ENCODE results near the gene CGNL1. TPM values are rescaled to one million over a fixed set of nuclear protein-coding genes. Genes with fewer than 3 reads are reported as not detected.

Gene CGNL1
- total RNA-seq, 1 experiment from 2014 or later = 10.6 TPM

DNA sequence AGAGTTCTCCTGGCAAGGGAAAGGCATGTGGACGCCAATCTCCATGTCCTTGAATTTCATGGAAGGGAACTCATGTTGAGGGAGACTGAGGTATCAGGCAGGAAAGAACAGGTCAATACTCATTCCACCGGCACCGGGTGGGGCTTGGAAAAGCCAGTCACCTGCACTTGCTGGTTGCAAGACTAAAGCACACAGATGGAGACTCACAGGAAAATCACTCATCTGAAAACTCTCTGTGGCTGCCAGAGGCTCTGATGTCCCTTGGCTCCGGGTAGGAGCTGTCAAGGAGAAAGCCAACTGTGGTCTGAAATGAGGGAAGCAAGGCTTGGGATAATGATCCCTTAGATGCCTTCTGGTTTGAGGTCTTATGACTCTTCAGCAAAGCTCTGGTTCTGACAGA lies 8.7 kb upstream of the CGNL1 start:
- Histone ChIP-seq H3K36me3 (replicated peaks; ENCODE audit: control insufficient read depth, insufficient read depth, low read length) (no peaks in the 10 kb centered on the region), H3K27me3 (ENCODE audit: control insufficient read depth, insufficient read depth, low read length) (no peaks in the 10 kb centered on the region), H3K4me3 (ENCODE audit: insufficient read depth, low read depth, low read length) (no peak overlapping the region)
- no peak for DNase-seq

DNA sequence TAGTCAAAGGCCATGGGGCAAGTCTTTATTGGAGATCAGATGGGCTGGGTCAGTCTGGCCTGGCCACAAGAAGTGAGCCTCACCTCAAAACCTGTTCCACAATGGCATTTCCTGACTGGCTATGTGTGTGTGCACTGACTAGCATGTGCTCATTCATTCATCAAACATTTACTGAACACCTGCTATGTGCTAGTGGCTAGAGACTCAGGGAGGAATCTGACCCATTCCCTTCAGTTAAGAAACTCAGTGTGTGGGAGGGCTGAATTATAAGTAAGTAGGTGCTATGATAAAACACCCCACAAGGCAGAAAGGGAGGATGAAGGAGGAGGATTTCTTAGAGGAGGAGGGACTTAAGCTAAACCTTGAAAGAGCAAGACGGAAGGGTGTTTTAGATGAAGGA lies 5.4 kb upstream of the CGNL1 start:
- DNase-seq = no peak
- peaks cover 3% of the 10 kb centered on the region for H3K27me3 ChIP-seq (ENCODE audit: control insufficient read depth, insufficient read depth, low read length)
- H3K36me3 ChIP-seq (replicated peaks; ENCODE audit: control insufficient read depth, insufficient read depth, low read length) = no peaks in the 10 kb centered on the region
- H3K4me3 ChIP-seq (ENCODE audit: insufficient read depth, low read depth, low read length) = no peak overlapping the region

DNA sequence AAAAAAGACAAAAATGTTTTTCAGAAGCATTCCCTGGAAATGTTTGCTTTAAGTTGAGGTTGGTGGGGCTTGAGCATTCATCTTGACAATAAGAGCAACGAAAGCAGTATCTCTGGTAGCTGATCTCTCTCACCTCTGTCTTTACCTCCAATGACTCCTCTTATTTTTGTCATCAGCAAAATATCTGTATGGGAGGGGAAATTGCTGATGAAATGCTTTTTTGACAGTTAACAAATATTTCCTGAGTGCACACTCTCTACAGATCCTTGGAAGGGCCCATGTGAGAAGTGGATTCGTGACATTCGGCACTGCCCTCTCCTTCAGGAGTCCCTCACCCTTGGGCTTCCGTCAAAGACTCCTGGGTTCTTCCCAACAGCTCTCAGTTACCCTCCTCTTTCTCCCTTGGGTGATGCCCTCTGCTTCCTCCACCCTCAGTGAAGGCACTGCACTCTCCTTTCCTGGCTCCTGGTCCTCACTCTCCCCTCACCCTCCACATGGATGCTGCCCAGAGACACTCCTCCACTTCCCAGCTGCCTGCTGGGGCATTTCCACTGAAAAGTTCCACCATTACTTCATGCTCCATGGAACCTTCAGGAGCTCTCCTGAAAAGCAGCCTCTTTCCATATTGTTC lies 2.9 kb upstream of the CGNL1 start:
- H3K4me3 ChIP-seq (ENCODE audit: insufficient read depth, low read depth, low read length) = no peak overlapping the region
- no peak for DNase-seq
- H3K36me3 ChIP-seq (replicated peaks; ENCODE audit: control insufficient read depth, insufficient read depth, low read length) = no peaks in the 10 kb centered on the region
- peaks cover 11% of the 10 kb centered on the region for H3K27me3 ChIP-seq (ENCODE audit: control insufficient read depth, insufficient read depth, low read length)

DNA sequence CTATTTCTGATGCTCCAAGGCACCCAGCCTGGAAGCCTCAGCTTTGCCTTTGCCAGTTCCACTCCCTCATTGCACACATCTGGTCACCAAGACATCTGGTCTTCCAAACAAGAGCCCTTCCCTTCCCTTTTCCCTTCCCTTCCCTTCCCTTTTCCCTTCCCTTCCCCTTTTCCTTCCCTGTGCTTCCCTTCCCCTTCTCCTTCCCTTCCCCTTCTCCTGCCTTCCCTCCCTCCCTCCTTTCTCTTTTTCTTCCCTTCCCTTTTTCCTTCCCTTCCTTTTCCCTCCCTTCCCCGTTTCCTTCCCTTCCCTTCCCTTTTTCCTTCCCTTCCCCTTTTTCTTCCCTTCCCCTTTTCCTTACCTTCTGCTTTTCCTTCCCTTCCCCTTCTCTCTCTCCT lies 2.4 kb upstream of the CGNL1 start:
- Histone ChIP-seq H3K27me3 (ENCODE audit: control insufficient read depth, insufficient read depth, low read length) (peaks cover 11% of the 10 kb centered on the region), H3K36me3 (replicated peaks; ENCODE audit: control insufficient read depth, insufficient read depth, low read length) (no peaks in the 10 kb centered on the region)

DNA sequence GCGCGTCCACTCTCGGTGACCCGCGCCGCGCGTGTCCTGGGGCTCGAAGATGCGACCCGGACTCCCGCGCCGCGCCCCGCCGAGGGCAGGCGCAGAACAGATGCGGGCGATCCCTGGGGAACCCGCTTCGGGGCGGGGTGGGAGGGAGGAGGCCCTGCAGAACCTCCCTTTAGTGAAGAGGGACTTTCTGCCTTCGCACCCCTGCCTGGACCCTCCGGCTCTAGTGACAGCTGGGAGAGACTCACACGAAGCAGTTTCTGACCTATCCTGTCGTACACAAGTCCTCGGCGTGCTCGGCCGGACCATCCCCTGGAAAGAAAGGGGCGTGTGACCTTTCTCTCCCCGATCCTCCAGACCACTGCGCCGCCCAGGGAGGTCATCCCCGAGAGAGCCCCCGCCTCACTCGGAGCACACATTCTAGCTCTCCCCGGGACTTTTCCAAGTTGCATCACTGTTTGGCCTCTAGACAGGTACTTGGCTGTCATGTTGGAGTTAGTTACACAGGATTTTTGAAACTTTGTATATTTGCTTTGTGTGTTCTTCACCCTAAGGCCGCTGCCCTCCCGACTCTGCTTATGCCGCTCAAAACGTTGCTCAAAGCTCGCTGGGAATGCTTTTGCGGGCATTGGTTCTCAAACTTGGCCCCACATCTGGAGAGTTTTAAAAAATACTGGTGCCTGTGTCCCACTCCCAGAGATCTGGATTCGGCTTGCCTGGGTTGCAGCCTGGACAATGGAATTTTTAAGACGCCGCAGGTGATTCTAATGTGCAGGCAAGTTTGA lies 582 bp downstream of the CGNL1 start:
- H3K4me3 ChIP-seq (ENCODE audit: insufficient read depth, low read depth, low read length) = peak overlapping the region; percentile 88
- no peaks in the 10 kb centered on the region for H3K36me3 ChIP-seq (replicated peaks; ENCODE audit: control insufficient read depth, insufficient read depth, low read length)
- DNase-seq = peak; percentile 82
- H3K27me3 ChIP-seq (ENCODE audit: control insufficient read depth, insufficient read depth, low read length) = peaks cover 11% of the 10 kb centered on the region

More for the DNA sequence above, 2.4 kb upstream of the CGNL1 start:
- no peak overlapping the region for H3K4me3 ChIP-seq (ENCODE audit: insufficient read depth, low read depth, low read length)
- no peak for DNase-seq

DNA sequence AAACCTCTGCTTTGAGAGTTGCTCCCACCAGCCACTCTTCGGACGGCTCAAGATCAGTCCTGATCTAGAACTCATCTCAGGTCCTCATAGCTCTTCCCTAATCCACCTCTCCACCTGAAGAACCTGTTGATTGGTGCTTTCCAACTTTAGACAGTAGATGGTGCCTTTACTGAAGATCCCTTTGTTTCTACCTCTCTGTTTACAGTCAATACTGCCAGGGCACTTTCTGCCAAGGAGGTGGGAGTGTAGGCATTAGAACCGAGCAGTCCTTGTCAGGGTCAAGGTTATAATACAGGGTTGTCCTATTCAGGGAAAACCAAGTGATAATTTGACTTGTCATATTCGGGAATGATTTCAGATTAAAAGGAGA lies 1.2 kb downstream of the CGNL1 start:
- H3K4me3 ChIP-seq (ENCODE audit: insufficient read depth, low read depth, low read length) = peak overlapping the region; percentile 88; the same call in 1 of the 2 replicates
- peak; percentile 45 for DNase-seq
- no peaks in the 10 kb centered on the region for H3K36me3 ChIP-seq (replicated peaks; ENCODE audit: control insufficient read depth, insufficient read depth, low read length)
- H3K27me3 ChIP-seq (ENCODE audit: control insufficient read depth, insufficient read depth, low read length) = peaks cover 11% of the 10 kb centered on the region

DNA sequence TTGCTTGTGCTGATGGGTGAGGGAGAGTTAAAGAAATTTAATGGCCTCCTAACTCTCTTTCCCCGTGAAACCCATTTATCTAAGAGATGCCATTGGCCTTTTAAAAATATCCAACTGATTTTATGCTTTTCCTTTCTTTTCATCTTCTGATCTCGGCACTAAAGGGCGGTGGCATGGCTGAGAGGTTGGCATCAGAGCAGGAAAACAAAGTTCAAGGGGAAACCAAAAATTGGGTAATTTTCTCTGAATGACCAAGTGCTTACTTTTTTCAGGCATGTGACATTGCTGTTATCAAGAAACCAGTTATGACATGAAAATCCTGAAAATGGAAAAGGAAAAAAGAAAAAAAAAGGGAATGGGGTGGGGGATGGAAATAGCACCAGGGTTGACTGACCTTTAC lies 3.2 kb downstream of the CGNL1 start:
- H3K27me3 ChIP-seq (ENCODE audit: control insufficient read depth, insufficient read depth, low read length) = peaks cover 11% of the 10 kb centered on the region
- no peak for DNase-seq
- H3K4me3 ChIP-seq (ENCODE audit: insufficient read depth, low read depth, low read length) = no peak overlapping the region
- H3K36me3 ChIP-seq (replicated peaks; ENCODE audit: control insufficient read depth, insufficient read depth, low read length) = no peaks in the 10 kb centered on the region

DNA sequence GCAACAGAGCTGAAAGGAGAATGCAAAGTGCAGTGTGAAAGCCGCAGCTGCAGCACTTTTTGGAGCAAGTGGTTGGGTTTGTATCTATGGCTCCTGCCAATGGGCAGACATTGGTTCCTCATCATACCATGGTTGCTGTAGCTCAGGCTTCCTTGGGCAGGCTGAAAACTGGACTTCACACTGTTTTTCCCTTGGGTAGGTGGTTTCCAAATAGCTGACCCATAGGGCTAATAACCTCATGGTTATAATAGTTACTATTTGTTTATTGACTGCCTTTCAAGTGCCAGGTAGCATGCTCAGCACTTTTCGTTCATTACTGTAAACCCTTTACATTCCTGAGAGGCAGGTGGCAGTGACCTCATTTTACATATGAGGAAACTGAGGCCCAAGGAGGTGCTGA lies 4.5 kb downstream of the CGNL1 start:
- Histone ChIP-seq H3K36me3 (replicated peaks; ENCODE audit: control insufficient read depth, insufficient read depth, low read length) (no peaks in the 10 kb centered on the region), H3K27me3 (ENCODE audit: control insufficient read depth, insufficient read depth, low read length) (peaks cover 9% of the 10 kb centered on the region), H3K4me3 (ENCODE audit: insufficient read depth, low read depth, low read length) (no peak overlapping the region)
- DNase-seq = no peak

DNA sequence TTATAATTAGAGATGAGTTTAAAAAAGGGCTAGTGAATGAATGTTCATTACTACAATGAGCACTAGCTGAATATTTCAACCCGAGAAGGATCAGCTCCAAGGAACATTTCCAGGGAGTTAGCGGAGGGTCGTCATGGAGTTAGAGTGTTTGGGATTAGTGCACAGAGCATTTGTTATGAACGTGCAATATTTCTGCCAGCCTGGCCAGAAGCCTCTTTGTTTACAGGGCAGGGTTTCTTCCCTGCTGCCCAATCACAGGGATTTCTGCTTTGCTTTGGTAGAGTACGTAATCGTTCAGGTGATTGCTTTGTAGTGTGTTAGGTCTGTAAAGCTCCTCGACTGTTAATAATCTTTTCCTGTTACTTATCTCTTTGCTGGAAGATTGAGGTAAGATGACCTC lies 5.9 kb downstream of the CGNL1 start:
- H3K27me3 ChIP-seq (ENCODE audit: control insufficient read depth, insufficient read depth, low read length) = peaks cover under 1% of the 10 kb centered on the region
- no peaks in the 10 kb centered on the region for H3K36me3 ChIP-seq (replicated peaks; ENCODE audit: control insufficient read depth, insufficient read depth, low read length)
- H3K4me3 ChIP-seq (ENCODE audit: insufficient read depth, low read depth, low read length) = no peak overlapping the region
- no peak for DNase-seq

DNA sequence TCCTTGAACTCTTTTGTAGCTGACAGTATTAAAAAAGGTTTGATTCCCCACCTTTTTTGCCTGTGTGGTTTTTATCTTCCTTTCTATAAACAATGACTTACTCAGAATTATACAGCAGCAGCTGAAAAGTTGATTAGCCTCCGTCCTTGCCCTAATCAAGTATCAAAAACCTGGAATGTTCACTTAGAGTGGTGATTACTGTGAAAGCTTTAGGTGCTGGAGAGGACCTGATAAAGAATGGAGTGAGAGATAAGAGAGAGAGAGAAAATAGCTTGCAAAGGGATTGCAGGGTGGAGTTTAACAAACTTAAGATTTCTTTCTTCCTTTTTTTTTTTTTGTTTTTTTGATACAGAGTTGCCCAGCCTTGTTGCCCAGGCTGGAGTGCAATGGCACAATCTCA lies 6.7 kb downstream of the CGNL1 start:
- Histone ChIP-seq H3K36me3 (replicated peaks; ENCODE audit: control insufficient read depth, insufficient read depth, low read length) (no peaks in the 10 kb centered on the region), H3K27me3 (ENCODE audit: control insufficient read depth, insufficient read depth, low read length) (no peaks in the 10 kb centered on the region), H3K4me3 (ENCODE audit: insufficient read depth, low read depth, low read length) (no peak overlapping the region)
- no peak for DNase-seq

DNA sequence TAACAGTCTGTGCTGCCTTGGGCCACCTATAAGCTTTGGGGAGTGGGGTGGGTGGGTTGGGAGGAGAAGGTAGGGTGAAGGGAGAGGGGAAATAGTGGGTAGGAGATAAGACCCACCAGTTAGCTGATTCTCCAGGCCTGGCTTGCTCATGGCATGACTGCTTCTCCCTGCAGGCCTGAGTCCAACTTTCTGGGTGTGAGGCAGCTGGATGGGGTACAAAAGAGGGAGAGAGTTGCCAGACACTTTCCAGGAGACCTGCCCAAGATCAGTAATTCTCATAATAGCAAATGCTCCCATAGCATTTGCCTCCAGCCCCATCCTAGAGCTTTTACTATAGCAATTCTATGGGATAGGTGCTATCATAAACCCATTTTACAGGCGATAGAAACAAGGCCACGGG lies 7.7 kb downstream of the CGNL1 start:
- H3K4me3 ChIP-seq (ENCODE audit: insufficient read depth, low read depth, low read length) = no peak overlapping the region
- H3K27me3 ChIP-seq (ENCODE audit: control insufficient read depth, insufficient read depth, low read length) = no peaks in the 10 kb centered on the region
- H3K36me3 ChIP-seq (replicated peaks; ENCODE audit: control insufficient read depth, insufficient read depth, low read length) = no peaks in the 10 kb centered on the region
- DNase-seq = no peak

DNA sequence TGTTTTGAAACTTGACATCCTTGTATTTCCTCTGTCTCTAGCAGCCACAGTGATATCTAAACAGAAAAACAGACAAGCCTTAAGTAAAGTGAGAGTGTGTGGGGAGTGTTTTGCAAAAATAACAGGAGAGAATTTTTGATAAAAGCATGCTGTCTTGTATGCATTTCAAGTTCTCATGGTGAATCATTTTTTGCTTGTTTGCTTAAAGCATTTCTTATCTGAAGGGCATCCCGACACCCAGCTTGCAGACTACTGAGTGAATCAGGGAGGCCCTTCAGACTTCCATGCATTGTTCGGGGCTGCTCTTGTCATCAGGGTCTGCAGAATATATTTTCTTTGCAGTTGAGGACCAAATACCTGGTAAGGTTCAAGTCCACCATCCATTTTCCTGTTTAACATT lies 8.5 kb downstream of the CGNL1 start:
- H3K36me3 ChIP-seq (replicated peaks; ENCODE audit: control insufficient read depth, insufficient read depth, low read length) = no peaks in the 10 kb centered on the region
- no peak for DNase-seq
- H3K4me3 ChIP-seq (ENCODE audit: insufficient read depth, low read depth, low read length) = no peak overlapping the region
- H3K27me3 ChIP-seq (ENCODE audit: control insufficient read depth, insufficient read depth, low read length) = no peaks in the 10 kb centered on the region

DNA sequence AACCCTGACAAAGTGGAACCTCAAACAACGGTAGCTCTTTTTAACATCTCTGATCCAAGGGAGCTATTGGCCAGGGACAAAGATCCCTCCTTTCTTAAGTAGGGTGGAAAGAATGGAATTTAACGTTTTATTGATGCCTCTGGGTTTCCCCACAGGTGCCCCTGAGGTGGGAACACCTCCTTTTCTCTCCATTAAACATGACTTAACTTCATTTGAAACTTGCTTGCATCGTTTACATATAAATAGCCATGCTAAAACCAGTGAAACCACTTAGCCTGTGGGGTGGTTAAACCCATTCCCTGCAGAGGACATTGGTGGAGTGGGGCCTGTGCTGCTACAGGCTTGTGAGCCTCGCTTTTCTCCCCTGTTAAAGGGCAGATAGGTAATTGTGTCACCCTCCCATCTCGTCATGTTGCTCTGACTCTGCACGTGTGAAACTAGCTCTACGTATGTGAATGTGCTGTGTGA lies 9.7 kb downstream of the CGNL1 start:
- Histone ChIP-seq H3K36me3 (replicated peaks; ENCODE audit: control insufficient read depth, insufficient read depth, low read length) (no peaks in the 10 kb centered on the region), H3K4me3 (ENCODE audit: insufficient read depth, low read depth, low read length) (peak overlapping the region; percentile 24; the same call in 1 of the 2 replicates), H3K27me3 (ENCODE audit: control insufficient read depth, insufficient read depth, low read length) (no peaks in the 10 kb centered on the region)
- DNase-seq = peak; percentile 33

DNA sequence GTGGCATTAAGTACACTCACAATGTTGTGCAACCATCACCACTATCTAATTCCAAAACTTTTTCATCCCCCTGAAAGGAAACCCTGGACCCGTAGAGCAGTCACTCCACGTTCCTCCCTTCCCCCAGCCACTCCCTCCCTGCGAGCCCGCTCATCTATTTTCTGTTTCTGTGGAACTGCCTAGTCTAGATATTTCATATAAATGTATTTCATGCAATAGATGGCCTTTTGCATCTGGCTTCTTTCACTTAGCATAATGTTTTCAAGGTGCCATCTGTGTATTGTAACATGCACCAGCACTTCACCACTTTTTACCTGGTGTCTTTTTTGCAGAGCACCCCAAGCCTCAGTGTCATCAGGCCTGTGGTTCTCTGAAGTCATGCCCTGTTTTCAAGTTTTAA lies 10.7 kb downstream of the CGNL1 start:
- no peak overlapping the region for H3K4me3 ChIP-seq (ENCODE audit: insufficient read depth, low read depth, low read length)
- H3K36me3 ChIP-seq (replicated peaks; ENCODE audit: control insufficient read depth, insufficient read depth, low read length) = no peaks in the 10 kb centered on the region
- H3K27me3 ChIP-seq (ENCODE audit: control insufficient read depth, insufficient read depth, low read length) = no peaks in the 10 kb centered on the region
- DNase-seq = no peak

DNA sequence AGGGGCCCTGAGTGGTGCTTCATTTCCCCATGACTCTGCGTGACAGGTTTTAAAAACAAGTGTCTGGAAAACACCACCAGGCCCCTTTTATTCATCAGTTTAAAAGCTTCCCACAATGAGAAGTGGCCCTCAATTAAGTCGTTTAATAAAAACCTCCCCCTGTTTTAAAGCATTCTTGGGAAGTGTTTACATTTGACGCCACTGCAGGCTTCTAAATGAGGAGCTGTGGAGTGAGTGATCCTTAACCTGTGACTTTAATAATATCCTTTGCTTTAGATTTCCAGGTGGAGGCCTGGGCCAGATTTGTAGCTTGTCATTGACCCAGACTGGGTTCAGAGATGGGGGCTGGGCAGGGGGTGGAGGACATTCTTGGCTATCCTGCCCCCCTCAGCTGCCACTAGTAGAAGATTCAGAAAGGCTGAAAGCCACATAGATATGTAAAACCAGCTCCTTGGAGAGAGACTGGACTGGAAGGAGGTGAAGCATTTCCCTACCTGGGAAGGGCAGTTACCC lies 11.3 kb downstream of the CGNL1 start:
- no peaks in the 10 kb centered on the region for H3K27me3 ChIP-seq (ENCODE audit: control insufficient read depth, insufficient read depth, low read length)
- DNase-seq = no peak
- peak overlapping the region; percentile 1; the same call in 1 of the 2 replicates for H3K4me3 ChIP-seq (ENCODE audit: insufficient read depth, low read depth, low read length)
- H3K36me3 ChIP-seq (replicated peaks; ENCODE audit: control insufficient read depth, insufficient read depth, low read length) = no peaks in the 10 kb centered on the region
